Ovary (tissue), 9 donors: ENCODE results near the gene COL4A4. TPM values are rescaled to one million over a fixed set of nuclear protein-coding genes. Genes with fewer than 3 reads are reported as not detected.

Experiments used
- DNase-seq, 5 donors: peaks; one replicate each; pipeline ENCODE4 v3.0.0-alpha.2; 2019 to 2020
- H3K27ac ChIP-seq, 2 donors: fragments of 200-600 bp; one replicate each; pipeline versions ENCODE4 v1.5.1 to v1.8.0; 2019 to 2022
- H3K27me3 ChIP-seq: fragments of 200-600 bp; one replicate; pipeline ENCODE4 v1.8.0; 2022
- H3K36me3 ChIP-seq: fragments of 200-600 bp; sonication (generic); one replicate; pipeline ENCODE4 v1.5.1; 2019
- H3K4me1 ChIP-seq: one replicate; pipeline ENCODE4 v1.8.1; 2013; ENCODE audit warnings: mild to moderate bottlenecking, moderate library complexity; ENCODE audit not compliant: insufficient read depth
- H3K4me3 ChIP-seq: fragments of 200-600 bp; sonication (generic); one replicate; pipeline ENCODE4 v1.5.1; 2017
- H3K9me3 ChIP-seq, 2 donors: fragments of 200-600 bp in 1 of 2; sonication (generic) in 1 of 2; one replicate each; pipeline versions ENCODE4 v1.5.1 to v1.8.1; 2013 to 2019; ENCODE audit warnings: mild to moderate bottlenecking in 1 of 2, moderate library complexity in 1 of 2
- CTCF ChIP-seq, 3 donors: fragments of 450-650 bp in 2 of 3; fragments of 200-600 bp in 1 of 3; IDR thresholded peaks; one replicate each; pipeline versions ENCODE4 v1.5.1 to v1.8.0; 2016 to 2022; ENCODE audit warnings: antibody characterized with exemption in 3 of 3, mild to moderate bottlenecking in 1 of 3
- EP300 ChIP-seq: sonication (generic); formaldehyde crosslinking; IDR thresholded peaks from one replicate; pipeline ENCODE4 v1.6.1; 2017; ENCODE audit warnings: antibody characterized with exemption
- POLR2A ChIP-seq: fragments of 450-650 bp; IDR thresholded peaks from one replicate; pipeline ENCODE4 v1.6.1; 2017; ENCODE audit warnings: antibody characterized with exemption, mild to moderate bottlenecking, moderate library complexity
- WGBS, 3 donors: extraction: QIAGEN DNeasy Blood & Tissue Kit in 1 of 3; methylation state at CpG; one replicate each; pipeline versions ENCODE4 v1.1.5 to v1.1.7; 2013 to 2017; 5-methylcytosine and 5-hydroxymethylcytosine counted together
- intact Hi-C, 4 donors: fragments of 100-400 bp; cut with DNase I; formaldehyde crosslinking; loops; one replicate each; pipeline versions ENCODE4 v1.11.0 to v1.15.1; 2022 to 2023
- polyA plus RNA-seq, 2 donors: library from polyadenylated mRNA; stranded (reverse); fragments of 200-250 nt in 1 of 2; fragments of 350-450 nt in 1 of 2; fragmentation: Illumina TruSeq in 1 of 2; extraction: RNeasy Lipid Tissue Mini Kit (QIAGEN cat#74804) in 1 of 2; gene quantifications; one replicate each; pipeline ENCODE4 v1.2.3, GENCODE V29; 2013 to 2014
- total RNA-seq, 7 donors: library from RNA; depleted of rRNA in 2 of 7; stranded (reverse); fragments of >200 nt in 2 of 7; fragmentation: NEBNext Ultra II Directional in 3 of 7; extraction: Animal tissue kit (Norgen Biotek cat#: 25700) in 3 of 7; gene quantifications; one replicate each; pipeline versions ENCODE4 v1.1.0 to v1.2.4, GENCODE V29; 2016 to 2023
- donor health status: DM: no; HTN: no; CAD: no; lungs with moderate emphysema.
- donor health status: DM: no; HTN: no; CAD: no.
- donor health status: Bipolar disorder and iron deficiency.
- donor health status: DM: yes; HTN: yes; CAD: no.
- donor health status: DM: no; HTN: no; CAD: no.
- donor health status: DM: yes; HTN: yes; CAD: no.

COL4A4 gene
- total and polyA plus RNA-seq, 9 donors, result 0.30 to 8.3 (median 2.0) TPM

- Histone ChIP-seq H3K4me1 (no peaks in the 10 kb centered on the region), H3K9me3 (no peaks in the 10 kb centered on the region), H3K27me3 (no peaks in the 10 kb centered on the region), H3K4me3 (no peak overlapping the region), H3K36me3 (no peaks in the 10 kb centered on the region), H3K27ac (no peak overlapping the region)
- DNase-seq, result no peak
- TF ChIP-seq POLR2A (no peak), CTCF (IDR thresholded peaks at IDR 0.05) (no peak), EP300 (no peak)
- WGBS, 3 donors, result 59 to 71% (median 68%) methylated on average over 3 of the region's 3 CpGs
- intact Hi-C loops, result no loop called here
Observed at GRCh38 chr2:227031379-227031778, 132.6 kb downstream of the COL4A4 start.

GRCh38 chr2:227030789-227031188, 133.2 kb downstream of the COL4A4 start:
- Histone ChIP-seq H3K4me3 (no peak overlapping the region), H3K9me3 (no peaks in the 10 kb centered on the region), H3K27me3 (no peaks in the 10 kb centered on the region), H3K4me1 (no peaks in the 10 kb centered on the region), H3K27ac (no peak overlapping the region), H3K36me3 (no peaks in the 10 kb centered on the region)
- WGBS, 3 donors, result 91 to 95% (median 91%) methylated on average over 2 of the region's 2 CpGs
- TF ChIP-seq EP300 (no peak), POLR2A (no peak), CTCF (IDR thresholded peaks at IDR 0.05) (no peak)
- intact Hi-C loops, result no loop called here
- DNase-seq, result no peak

DNA sequence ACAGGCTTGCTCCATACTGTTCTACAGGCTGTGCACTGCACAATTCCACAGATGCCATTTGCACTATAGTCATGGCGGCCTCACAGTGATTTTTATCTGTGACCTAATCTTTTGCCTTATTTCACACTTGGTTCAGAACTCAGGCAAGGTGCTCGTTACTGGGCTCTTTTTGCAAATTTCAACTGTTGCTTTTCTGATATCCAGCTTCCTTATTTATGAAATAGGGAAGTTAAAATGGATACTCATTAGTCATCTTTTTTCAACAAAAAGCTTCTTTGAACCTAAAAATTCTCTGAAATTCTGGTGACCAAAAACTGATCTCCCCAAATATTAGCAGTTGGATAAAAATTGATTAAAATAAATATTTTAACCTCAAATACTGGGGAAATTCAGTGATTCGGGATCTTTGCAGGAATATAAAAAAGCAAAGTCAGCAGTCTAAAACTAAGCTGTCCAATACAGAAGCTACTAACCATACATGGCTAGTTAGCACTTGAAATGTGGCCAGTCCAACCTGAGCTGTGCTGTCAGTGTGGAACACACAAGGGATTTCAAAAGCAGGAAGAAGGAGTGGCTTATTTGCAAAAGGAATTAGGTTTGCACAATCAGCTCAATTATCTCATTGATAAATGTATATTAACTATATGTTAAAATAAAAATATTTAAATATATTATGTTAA, 134.4 kb downstream of the COL4A4 start:
- H3K27me3 ChIP-seq, result no peaks in the 10 kb centered on the region
- no peak overlapping the region for H3K27ac ChIP-seq
- no peaks in the 10 kb centered on the region for H3K4me1 ChIP-seq
- no peaks in the 10 kb centered on the region for H3K9me3 ChIP-seq
- 92 to 93% (median 92%) methylated on average over 3 of the region's 3 CpGs for WGBS, 3 donors
- H3K36me3 ChIP-seq, result no peaks in the 10 kb centered on the region
- no peak overlapping the region for H3K4me3 ChIP-seq
- DNase-seq, result no peak
- intact Hi-C loops, result no loop called here
- TF ChIP-seq POLR2A, result no peak
- TF ChIP-seq EP300, result no peak
- no peak for TF ChIP-seq CTCF (IDR thresholded peaks at IDR 0.05)

GRCh38 chr2:227025510-227025909, 138.5 kb downstream of the COL4A4 start:
- Histone ChIP-seq H3K27ac (no peak overlapping the region), H3K4me3 (no peak overlapping the region), H3K4me1 (no peaks in the 10 kb centered on the region), H3K27me3 (no peaks in the 10 kb centered on the region), H3K9me3 (no peaks in the 10 kb centered on the region), H3K36me3 (no peaks in the 10 kb centered on the region)
- TF ChIP-seq EP300 (no peak), CTCF (IDR thresholded peaks at IDR 0.05) (no peak), POLR2A (no peak)
- WGBS, 3 donors, result 88 to 90% (median 88%) methylated on average over 2 of the region's 2 CpGs
- no peak for DNase-seq
- intact Hi-C loops, result no loop called here
